ENCODE results near the gene GOLGA3.

- TF ChIP-seq CTCF (IDR thresholded peaks at IDR 0.05) (no peak), POLR2AphosphoS5 (IDR thresholded peaks at IDR 0.05) (no peak)
Observed at GRCh38 chr12:132812631-132813305, 15.9 kb downstream of the GOLGA3 start.
